ENCODE data around the gene CEP131.

The CEP131 gene

DNA sequence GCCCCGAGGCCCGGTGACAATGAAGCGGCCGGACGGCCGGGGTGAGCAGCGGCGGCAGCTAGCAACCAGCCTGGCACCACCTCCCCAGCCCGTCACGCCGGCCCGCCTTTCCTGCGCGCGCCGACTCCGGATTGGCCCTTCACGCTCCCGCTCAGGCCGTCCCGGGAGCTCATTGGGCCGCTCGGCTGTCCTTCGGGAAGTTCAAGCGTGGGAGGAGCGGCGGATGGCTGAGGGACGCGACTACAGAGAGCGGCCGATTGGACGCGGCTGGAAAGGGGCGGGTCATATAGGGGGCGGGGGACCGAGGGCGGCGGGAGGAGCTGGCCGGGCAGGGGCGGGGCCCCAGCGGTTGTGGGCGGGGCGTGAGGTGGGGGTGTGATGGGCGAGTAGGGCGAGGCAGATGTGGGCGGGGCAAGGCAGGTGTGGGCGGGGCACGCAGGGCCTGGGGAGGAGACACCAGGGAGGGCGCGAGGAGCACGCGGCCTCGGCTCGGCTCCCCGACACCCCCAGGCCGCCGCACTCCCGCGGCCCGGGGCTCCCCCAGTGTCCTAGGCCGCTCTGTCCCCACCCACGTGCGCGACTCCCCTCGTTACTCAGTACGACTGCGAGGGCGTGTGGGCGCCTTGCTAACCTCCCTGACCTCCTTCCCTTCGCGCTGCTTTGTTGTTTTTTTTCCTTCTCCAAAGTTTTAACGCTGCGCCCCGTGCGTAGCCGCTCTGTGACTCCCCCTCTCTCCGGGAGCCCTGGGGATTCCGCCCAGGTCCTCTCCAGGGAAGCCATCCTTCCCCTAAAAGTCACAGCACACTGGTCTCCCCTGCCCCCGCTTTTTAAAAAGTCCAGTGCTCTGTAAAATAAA is at the start of gene CEP131:
Gene CEP131 (minus strand): TSS at position 60 of the 856 bp plus-strand sequence. CDS start 2,909 bp downstream, outside the sequence.
- peak; percentile 100 for DNase-seq (ENCODE audit: low read depth)

DNA sequence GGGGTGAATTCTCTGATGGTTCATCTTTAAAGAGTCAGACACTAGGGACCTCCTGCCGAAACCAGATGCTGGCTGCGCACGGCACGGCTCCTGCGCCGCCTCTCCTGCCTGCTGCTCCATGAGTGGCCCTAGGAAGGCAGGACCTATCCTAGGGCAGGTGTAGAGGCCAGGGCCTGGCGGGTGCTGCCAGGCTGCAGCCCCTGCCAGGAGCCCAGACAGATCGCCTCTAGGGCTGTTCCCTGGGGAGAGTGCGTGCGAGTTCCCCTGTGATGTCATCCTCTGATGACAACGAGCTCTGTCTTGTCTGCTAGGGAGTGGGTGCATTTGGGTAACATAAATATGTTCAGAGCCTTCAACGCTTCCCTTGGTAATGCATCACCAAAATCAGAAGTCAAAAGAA is 48.5 kb upstream of the CEP131 start:
- DNase-seq (ENCODE audit: low read depth), result no peak

DNA sequence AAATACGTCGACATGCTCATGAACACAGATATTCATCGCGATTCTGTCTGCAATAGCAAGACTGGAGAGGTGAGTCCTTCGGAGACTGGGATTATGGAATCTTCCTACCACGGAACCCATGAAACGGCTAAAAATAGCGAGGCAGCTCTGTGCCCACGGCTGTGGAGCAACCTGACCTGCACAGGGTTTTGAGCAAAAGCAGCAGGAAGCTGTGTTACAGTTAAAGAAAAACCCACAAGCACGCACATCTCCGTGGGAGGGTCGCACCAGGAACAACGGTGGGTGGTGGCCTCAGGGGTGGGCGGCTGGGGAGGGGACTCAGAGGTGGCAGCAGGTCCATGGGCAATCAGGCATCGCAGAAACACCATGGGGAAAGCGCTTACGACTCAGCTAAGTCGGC is 47.5 kb upstream of the CEP131 start:
- DNase-seq (ENCODE audit: low read depth), result no peak

DNA sequence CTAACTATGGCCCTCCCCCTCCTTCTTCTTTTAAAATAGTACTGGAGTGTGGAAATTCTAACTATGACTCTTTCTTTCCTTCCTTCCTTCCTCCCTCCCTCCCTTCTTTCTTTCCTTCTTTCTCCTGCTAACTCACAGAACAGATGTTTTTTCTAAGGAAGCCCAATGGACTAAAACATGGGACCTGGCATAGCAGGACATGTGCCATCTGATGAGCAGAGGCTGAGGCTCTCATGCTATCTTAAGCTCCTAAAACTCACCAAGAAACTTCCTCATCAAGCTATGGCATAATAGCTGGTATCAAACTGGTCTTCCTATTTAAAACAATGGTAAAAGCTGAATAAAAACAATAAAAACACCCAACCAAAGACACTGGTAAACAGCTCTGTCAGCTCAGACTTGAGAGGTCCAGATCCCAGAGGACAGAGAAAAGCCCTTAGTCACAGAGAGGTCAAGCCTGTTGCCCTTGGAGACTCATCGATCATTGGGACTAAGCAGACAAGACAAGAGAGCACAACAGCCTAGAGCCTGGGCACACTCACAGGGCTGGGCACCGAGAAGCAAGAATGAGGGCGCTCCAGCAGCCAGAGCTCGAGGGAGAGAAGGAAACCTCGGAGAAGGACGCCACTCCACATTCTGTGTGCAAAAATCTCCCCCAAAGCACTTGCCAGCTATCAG is 44.8 kb upstream of the CEP131 start:
- DNase-seq (ENCODE audit: low read depth), result no peak

DNA sequence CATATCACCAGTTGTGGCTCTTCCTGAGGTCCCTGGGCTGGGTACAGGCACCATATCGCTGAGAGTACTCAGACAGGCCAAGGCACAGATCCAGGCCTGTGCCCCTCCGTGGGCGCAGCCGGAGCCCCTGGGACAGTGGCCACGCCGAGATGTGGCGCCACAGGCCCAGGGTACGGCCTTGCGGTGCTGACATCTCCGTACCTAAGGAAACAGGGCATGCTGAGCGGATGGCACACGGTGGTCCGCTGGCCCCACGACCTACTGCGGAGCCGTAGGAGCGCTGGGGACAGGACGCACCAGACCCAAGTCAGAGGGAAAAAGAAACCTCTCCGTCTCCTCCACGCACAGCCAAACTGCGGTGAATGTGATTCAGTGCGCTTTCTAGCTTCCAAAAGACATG is 42.8 kb upstream of the CEP131 start:
- DNase-seq (ENCODE audit: low read depth), result no peak

DNA sequence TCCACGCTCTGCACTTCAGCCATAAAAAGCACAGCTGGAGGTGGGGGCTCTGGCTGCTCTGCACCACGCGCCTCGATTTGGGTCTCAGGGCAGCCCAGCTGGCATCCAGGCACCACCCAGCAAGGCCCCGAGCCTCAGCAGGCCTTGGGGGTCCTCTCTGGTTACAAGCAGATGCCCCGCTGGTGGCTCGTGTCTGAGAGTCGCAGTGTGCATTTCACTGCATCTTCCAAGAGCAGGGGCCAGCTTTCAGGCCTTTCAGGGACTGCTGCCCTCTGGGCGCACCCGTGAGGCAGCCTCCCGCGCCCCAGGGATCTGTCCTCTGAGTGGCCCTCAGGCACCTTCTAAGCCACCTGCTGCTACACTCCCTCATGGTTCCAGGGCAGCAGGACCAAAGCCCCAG is 41.9 kb upstream of the CEP131 start:
- no peak for DNase-seq (ENCODE audit: low read depth)

DNA sequence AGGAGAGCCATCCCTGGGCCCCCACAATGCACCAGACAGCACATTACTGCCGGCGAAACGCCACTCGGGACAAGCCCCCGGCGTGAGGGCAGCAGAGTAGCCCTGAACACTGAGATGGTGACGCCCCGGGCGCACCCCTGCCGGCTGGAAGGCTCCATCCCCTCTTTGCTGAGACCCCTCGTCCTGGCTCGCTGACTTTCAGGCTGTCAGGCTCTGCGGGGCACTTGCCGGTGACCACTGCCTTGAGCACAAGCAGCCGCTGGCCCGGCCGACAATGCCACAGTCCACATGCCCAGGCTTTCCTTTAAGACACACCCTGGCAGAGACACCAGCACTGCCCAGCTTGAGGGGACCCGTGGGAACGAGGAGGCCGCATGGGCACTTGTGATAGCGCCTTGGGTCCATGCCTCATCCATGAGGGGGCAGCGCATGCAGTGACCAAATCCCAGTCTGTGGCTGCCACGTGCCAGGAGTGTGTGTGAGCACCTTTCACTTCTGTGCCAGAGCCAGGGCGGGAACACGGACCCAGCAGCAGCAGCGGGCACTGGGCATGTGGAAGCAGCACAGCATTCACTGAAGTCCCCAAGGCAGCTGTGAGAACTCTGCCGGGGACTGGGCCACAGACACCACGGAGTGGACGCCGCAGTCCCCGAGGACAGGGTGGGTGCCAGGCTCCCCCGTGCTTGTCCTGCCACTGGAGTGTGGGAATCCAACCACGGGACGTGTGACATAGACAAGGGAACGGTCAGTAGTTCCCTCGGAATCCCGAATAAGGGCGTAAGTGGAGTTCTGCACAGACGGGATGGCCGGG is 40.8 kb upstream of the CEP131 start:
- DNase-seq (ENCODE audit: low read depth), result no peak

DNA sequence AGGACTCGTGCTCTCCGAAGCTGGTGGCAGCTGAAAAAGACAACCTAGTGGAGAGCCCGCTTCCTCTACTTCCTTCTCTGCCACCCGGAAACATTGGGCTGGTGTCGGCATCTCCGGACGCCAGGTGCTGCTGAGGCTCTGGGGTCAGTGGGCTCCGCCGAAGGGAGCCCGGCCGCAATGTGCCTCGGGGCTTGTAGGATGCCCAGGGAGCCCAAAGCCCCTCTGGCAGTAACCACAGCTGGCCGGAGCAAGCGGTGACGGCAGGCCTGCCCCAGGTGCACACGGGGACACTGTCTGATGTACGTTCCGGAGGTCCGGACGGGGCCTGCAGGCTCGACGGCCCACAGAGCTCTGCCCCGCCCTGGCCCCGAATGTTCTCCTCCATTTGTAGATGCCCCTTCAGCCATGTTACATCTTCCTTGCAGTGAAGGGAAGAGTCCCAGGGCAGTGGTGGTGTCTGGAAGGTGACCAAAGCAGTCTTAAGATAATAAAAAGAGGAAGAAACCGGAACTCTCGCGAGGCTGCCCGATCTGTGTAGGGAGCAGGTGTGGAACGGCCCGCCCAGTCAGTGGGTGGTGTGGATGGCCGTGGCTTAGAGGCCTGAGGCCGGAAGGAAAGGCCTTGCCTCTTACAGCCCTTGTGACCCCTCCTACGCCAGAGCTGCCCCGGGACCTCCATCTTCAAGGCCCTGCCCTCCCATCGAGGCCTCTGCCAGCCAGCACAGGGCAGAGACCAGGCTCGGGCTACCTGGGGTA is 39.0 kb upstream of the CEP131 start:
- DNase-seq (ENCODE audit: low read depth), result no peak

DNA sequence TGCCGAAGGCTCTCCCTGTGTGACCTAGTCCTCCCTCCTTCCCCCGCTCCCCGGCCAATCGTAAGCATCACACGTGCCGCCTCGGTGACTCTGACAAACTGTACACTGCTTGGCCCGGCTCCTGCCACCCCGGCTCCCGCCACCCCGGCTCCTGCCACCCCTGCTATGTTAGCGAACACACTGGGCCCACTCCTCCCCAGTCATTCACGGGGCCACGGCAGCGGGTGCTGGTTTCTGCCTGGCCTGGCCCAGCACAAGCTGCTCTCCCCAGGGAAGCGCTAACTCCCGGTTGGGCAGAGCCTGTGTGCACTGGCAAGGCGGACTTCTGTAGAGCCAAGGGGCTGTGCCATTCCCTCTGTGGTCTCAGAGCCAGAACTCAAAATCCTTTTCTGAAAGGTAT is 38.3 kb upstream of the CEP131 start:
- DNase-seq (ENCODE audit: low read depth), result no peak

DNA sequence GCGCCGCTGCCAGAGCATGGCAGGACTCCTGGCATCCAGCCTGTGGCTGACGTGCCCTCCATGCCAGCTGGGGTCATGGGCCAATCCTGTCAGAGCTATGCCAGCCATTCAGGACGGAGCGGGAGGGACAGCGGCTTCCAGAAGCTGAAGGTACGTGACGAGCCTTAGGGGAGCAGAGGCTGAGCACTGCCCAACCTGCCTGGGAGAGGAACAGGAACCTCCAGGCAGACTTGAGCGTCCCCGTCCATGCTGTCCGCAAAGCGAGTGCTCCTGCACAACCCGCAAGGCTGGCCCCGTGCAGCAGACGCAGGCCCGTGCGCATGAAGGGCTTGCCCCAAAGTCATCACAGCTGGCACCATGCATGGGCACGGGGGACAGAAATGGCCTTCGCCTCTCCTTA is 37.9 kb upstream of the CEP131 start:
- no peak for DNase-seq (ENCODE audit: low read depth)

DNA sequence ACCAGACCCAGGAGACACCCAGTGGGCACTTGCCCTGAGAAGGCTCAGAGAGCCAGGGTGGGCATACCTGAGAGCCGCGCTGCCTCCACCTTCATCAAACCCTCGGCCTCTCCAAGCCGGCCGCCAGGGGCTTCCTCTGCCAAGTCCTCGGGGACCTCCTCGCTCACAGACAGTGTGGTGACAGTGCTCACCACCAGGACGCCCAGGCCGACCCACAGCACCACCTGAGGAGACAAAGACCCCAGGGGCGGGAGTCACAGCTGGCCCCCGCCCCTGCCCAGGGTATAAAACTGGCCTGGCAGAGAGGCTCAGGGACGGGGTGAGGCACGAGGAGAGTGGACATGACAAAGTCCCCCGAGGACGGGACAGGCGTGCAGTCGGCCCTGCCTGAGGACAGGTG is 37.4 kb upstream of the CEP131 start:
- DNase-seq (ENCODE audit: low read depth), result no peak

DNA sequence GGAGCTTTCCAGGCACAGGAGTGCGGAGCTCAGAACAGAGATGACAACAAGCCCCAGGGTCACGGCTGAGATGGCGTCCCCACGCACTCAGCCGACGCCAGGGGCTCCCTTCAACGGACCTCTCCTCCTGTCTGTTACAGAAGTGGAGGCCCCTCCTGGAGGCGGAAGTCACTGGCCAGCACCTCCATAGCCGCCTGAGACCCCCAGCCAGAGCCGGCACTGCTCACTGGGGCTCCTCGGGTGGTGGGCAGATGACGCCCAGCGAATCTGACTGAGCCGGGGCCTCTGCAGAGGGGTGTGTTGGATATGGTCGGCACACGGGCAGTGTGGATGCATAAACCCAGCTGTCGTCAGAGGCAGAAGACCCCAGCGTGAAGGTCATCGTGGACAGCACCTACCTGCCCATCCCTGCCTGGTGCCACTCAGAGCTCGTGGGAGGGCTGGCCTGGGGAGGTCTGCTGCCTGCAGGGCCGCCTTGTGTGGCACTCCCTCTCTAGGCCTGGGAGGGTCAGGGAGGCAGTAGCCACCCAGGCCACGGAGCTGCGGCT is 36.4 kb upstream of the CEP131 start:
- no peak for DNase-seq (ENCODE audit: low read depth)

DNA sequence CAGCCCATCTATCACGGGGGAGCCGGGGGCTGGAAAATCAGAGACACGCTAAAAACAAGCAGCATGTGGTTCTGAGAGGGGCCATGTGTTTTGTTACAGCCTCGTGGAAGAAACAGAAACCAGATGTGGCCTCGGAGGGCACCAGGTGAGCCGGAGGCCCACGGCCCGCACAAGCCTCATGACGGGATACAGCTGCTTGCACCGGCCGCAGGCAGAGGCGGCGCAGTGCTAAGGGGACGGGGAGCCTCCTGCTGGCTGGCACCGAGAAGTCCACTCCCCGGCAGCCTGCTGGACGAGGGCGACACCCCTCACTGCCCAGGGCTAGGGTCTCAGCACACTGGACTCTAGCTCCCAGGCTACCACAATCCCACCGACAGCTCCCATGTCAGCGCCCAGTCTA is 35.5 kb upstream of the CEP131 start:
- no peak for DNase-seq (ENCODE audit: low read depth)

DNA sequence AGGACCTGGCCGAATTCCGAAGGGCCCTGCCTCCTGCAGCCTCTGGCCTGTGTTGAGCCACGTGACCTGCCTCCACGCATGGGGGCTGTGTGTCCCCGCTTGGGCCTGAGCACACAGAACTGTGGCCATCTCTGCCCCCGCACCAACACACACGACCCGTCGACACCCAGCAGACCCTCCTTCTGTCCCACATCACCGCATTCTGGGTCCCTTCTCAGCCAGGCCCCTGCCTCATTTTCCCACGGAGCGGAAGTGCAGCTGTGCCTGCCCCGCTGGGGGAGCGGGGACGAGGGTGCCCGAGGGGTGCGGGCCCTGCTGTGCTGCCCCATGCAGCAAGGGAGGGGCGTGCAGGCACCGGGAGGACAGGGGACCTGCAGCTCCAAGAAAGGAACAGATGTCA is 34.8 kb upstream of the CEP131 start:
- DNase-seq (ENCODE audit: low read depth), result no peak

DNA sequence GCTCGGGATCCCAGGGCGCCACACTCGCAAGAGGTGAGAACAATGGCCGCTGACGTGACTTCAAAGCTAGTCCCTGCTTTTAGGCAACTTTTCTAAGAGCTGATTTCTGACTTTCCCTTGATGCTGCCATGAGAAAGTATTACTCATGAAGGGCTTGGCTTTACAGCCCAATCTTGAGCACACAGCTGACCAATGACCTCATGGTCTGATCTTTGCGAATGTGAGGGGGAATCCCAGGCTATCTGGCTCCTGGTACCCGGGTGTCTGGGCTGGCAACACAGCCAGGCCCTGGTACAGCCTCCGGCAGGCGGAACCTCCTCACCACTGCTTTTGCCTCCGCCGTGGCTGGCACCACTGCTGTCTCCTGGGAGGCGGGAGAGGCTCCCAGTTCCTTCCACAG is 33.9 kb upstream of the CEP131 start:
- no peak for DNase-seq (ENCODE audit: low read depth)

DNA sequence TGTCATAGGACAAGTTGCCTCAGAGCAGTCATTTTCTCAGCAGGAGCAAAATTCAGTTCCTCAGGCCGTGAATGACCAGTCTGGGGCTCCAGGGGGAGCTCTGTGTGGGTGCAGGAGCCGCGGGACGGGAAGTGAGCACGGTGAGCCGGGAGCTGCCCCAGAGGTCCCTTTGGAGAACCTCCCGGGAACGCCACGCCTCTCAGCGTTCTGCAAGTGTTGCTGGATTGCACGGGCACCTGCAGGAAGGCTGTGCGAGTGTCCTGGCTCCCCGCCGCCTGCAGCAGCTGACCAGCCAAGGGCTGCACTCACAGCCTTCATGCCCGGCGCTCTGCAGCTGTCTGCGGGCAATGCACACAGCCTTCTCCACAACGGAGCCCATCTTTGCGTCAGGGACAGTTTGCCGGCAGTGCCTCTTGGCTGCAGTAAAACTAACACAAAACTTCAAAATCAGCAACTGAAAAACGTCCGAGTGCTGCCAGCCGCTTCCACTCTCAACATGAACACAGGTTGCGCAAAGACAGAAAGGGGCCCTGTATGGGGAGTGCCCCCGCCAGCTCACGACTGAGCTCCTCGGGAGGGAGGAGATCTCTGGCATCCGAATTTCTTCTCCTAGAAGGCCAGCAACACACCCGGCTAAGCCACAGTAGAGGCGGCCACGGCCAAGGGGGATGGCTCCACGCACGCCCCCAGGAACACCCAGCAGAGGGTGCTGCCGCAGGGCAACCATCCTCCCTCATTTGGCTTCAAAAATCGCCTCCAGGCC is 32.4 kb upstream of the CEP131 start:
- DNase-seq (ENCODE audit: low read depth), result no peak

DNA sequence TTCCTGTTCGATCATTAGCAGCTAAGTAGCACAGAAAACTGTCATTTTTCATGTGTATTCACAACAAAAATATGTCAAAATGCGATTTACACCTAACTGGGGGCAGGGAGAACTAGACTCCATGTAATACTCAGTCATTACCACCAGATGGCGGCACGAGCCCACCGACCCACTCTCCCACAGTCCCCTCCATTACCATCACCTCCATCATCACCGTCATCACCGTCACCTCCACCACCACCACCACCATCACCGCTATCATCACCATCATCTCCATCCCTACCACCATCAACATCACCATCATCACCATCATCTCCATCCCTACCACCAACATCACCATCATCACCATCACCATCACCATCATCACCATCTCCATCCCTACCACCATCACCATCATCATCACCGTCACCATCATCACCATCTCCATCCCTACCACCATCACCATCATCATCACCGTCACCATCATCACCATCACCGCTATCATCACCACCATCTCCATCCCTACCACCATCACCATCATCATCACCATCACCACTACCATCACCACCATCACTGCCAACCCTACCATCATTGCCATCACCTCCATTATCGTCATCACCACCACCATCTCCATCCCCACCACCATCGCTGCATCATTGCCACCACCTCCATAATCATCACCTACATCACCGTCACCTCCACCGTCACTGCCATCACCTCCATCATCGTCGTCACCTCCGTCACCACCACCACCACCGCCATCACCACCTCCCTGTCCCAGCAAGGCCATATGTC is 30.8 kb upstream of the CEP131 start:
- DNase-seq (ENCODE audit: low read depth), result peak; percentile 30

DNA sequence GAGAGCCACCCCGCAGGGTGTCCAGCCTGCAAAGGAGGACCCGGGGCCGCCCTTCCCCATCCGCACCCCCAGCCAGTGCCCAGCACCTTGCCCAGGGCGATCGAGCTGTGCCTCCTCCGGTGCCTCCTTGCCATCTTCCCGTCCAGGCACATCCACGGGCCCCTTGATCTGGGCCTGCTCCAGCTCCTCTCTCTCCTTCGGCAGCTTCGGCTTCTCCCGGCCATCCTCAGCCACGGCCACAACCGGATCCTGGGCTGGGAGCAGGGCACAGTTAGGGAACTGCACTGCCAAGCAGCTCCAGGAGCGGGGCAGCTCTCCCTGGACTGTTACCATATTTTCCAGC is 30.2 kb upstream of the CEP131 start:
- DNase-seq (ENCODE audit: low read depth), result no peak

DNA sequence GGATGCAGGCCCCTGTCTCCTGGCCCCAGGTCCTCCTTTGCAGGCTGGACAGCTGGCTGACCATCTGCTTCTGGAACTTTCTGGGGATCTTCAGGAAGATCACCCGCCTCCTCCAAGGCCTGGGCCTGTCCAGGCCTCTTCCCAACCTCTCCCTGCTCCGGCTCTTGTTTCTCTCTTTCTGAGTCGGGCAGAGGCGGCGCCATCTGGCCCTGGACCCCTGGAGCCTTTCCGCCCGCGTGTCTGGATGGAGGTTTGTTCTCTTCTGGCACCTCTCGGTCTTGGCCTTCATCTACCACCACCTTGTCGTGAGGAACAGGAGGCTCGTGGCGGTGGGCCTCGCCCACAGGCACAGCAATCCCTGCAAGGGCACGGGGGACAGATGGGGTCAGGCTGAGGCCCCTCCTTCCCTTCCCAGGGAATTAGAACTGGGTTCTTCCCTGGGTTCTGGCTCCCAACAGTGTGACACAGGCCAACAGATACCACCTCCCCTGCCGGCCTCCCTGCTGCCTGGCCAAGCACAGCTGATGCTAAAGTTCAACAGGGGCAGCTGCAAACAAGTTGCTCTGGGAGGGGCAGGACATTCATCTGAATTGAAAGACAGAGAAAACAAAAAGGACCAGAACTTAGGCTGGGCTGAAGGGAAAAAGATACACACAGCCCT is 29.7 kb upstream of the CEP131 start:
- DNase-seq (ENCODE audit: low read depth), result no peak
